HepG2 (cell line): Measurements from ENCODE around the gene NTM. TPM values are rescaled to one million over a fixed set of nuclear protein-coding genes. Genes with fewer than 3 reads are reported as not detected.

Source experiments
- ATAC-seq: fragments of 200-7000 bp; cut with Tn5 transposase; 3 replicates; pipeline ENCODE4 v1.9.1; 2020; ENCODE audit warnings: mild to moderate bottlenecking, moderate library complexity
- BruUV-seq: library from RNA; stranded (reverse); fragments of 400-500 nt; replicated peaks from 2 replicates; lab custom pipeline; 2021; lab: Mats Ljungman, UMichigan
- CTCF ChIA-PET: fragments of 300-600 bp; formaldehyde crosslinking; extraction: SDS; loops from one replicate; lab custom pipeline; 2021; ENCODE audit warnings: low total read pairs, inconsistent platforms, low intra/inter-chr PET ratio; lab: Yijun Ruan, JAX
- POLR2A ChIA-PET: fragments of 350-600 bp; sonication (Branson Sonifier 250); formaldehyde crosslinking; loops from one replicate; lab custom pipeline; 2020; ENCODE audit warnings: antibody characterized with exemption, inconsistent platforms; lab: Yijun Ruan, JAX
- DNase-seq: peaks from one replicate; pipeline ENCODE4 v3.0.0-alpha.2; 2015; ENCODE audit warnings: low spot score
- FAIRE-seq: peaks from 3 replicates; lab custom pipeline; 2011; peaks lifted over from hg19 to GRCh38; lab: Jason Lieb, UNC
- H2AFZ ChIP-seq: one replicate; pipeline ENCODE4 v1.6.1; 2011; ENCODE audit warnings: low read length, inconsistent platforms
- H3K27ac ChIP-seq: fragments of 300-600 bp; 3 replicates; pipeline ENCODE4 v1.8.0; 2011; ENCODE audit warnings: mixed run types, mild to moderate bottlenecking, mixed read lengths, low read length, inconsistent platforms; ENCODE audit not compliant: insufficient read depth; ENCODE audit errors: extremely low read length
- H3K27me3 ChIP-seq, 2 experiments: fragments of 200-600 bp in 1 of 2; 2 replicates in 1 of 2; 3 replicates in 1 of 2; pipeline versions ENCODE4 v1.6.0 to v1.8.0; 2011; ENCODE audit warnings: low read length in 2 of 2, mild to moderate bottlenecking in 2 of 2, moderate library complexity in 2 of 2, inconsistent platforms in 1 of 2; ENCODE audit not compliant: insufficient read depth in 2 of 2, control insufficient read depth in 1 of 2
- H3K36me3 ChIP-seq, 2 experiments: fragments of 200-600 bp in 1 of 2; replicated peaks in 1 of 2; 2 replicates in 1 of 2; 3 replicates in 1 of 2; pipeline versions ENCODE4 v1.5.1 to v1.8.0; 2011; ENCODE audit warnings: low read length in 2 of 2, inconsistent platforms in 1 of 2; ENCODE audit not compliant: insufficient read depth in 2 of 2, control insufficient read depth in 1 of 2
- H3K4me1 ChIP-seq: 2 replicates; pipeline ENCODE4 v1.5.1; 2012; ENCODE audit warnings: low read length, inconsistent platforms; ENCODE audit not compliant: insufficient read depth
- H3K4me2 ChIP-seq: 2 replicates; pipeline ENCODE4 v1.6.0; 2011; ENCODE audit warnings: low read depth, low read length, inconsistent platforms
- H3K4me3 ChIP-seq, 3 experiments: fragments of 200-600 bp in 1 of 3; sonication (generic), shearing (Covaris generic) in 1 of 3; replicated peaks in 1 of 3; 2 replicates each; pipeline ENCODE4 v1.5.1; 2011 to 2016; ENCODE audit warnings: low read length in 3 of 3, inconsistent platforms in 2 of 3, low read depth in 2 of 3, mild to moderate bottlenecking in 2 of 3, control low read depth in 1 of 3, mixed read lengths in 1 of 3; ENCODE audit not compliant: insufficient read depth in 1 of 3
- H3K79me2 ChIP-seq: one replicate; pipeline ENCODE4 v1.6.1; 2011; ENCODE audit warnings: low read length, inconsistent platforms; ENCODE audit not compliant: insufficient read depth
- H3K9ac ChIP-seq: 2 replicates; pipeline ENCODE4 v1.6.0; 2011; ENCODE audit warnings: mild to moderate bottlenecking, low read depth, low read length, inconsistent platforms; ENCODE audit not compliant: insufficient read depth
- H3K9me3 ChIP-seq: 2 replicates; pipeline ENCODE4 v1.5.1; 2012; ENCODE audit warnings: mild to moderate bottlenecking, low read length
- H4K20me1 ChIP-seq: 2 replicates; pipeline ENCODE4 v1.6.0; 2011; ENCODE audit warnings: inconsistent platforms, mild to moderate bottlenecking, low read length, moderate library complexity; ENCODE audit not compliant: insufficient read depth
- AHR ChIP-seq: IDR thresholded peaks from 2 replicates; pipeline ENCODE4 v1.6.1; 2018; ENCODE audit warnings: missing genetic modification reagents, missing compliant biosample characterization
- ARHGAP35 ChIP-seq: sonication (generic); formaldehyde crosslinking; IDR thresholded peaks from 2 replicates; pipeline ENCODE4 v1.9.0; 2022; ENCODE audit warnings: mild to moderate bottlenecking, inconsistent platforms, moderate library complexity, missing genetic modification reagents, borderline replicate concordance
- CBX2 ChIP-seq, 2 experiments: fragments of 200-600 bp in 1 of 2; sonication (generic); formaldehyde crosslinking in 1 of 2; IDR thresholded peaks; 2 replicates each; pipeline versions ENCODE4 v1.7.0 to v1.8.1; 2018 to 2022; ENCODE audit warnings: low read depth in 2 of 2, low read length in 1 of 2, mild to moderate bottlenecking in 1 of 2, missing genetic modification reagents in 1 of 2
- CEBPG ChIP-seq: IDR thresholded peaks from 2 replicates; pipeline ENCODE4 v1.6.1; 2016
- HNF4G ChIP-seq, 2 experiments: sonication (generic) in 1 of 2; formaldehyde crosslinking in 1 of 2; IDR thresholded peaks; 2 replicates each; pipeline versions ENCODE4 v1.4.0 to v1.6.1; 2011 to 2020; ENCODE audit warnings: borderline replicate concordance in 2 of 2, low read depth in 2 of 2, mild to moderate bottlenecking in 2 of 2, low read length in 1 of 2, missing genetic modification reagents in 1 of 2, moderate library complexity in 1 of 2
- MAFF ChIP-seq: IDR thresholded peaks from 2 replicates; pipeline ENCODE4 v1.6.1; 2011; ENCODE audit warnings: low read depth, low read length, improper control_type of control experiment
- MAFK ChIP-seq, 2 experiments: IDR thresholded peaks in 1 of 2; conservative IDR thresholded peaks in 1 of 2; 2 replicates each; pipeline ENCODE4 v1.6.1; 2011; ENCODE audit warnings: improper control_type of control experiment in 2 of 2, low read length in 2 of 2
- MBD4 ChIP-seq: IDR thresholded peaks from 2 replicates; pipeline ENCODE4 v1.6.1; 2012; ENCODE audit warnings: low read length, inconsistent platforms, borderline replicate concordance
- NFYB ChIP-seq: sonication (generic); formaldehyde crosslinking; IDR thresholded peaks from 2 replicates; pipeline ENCODE4 v1.4.0; 2020; ENCODE audit warnings: missing genetic modification reagents
- STAT5B ChIP-seq: sonication (generic); formaldehyde crosslinking; IDR thresholded peaks from 2 replicates; pipeline ENCODE4 v1.4.0; 2020; ENCODE audit warnings: missing genetic modification reagents
- ZBTB26 ChIP-seq: IDR thresholded peaks from 2 replicates; pipeline ENCODE4 v1.6.1; 2016; ENCODE audit warnings: missing compliant biosample characterization, missing genetic modification reagents, borderline replicate concordance
- ZFP82 ChIP-seq: sonication (generic); formaldehyde crosslinking; IDR thresholded peaks from 2 replicates; pipeline ENCODE4 v1.5.1; 2020; ENCODE audit warnings: mild to moderate bottlenecking, missing genetic modification reagents, borderline replicate concordance
- ZSCAN29 ChIP-seq: sonication (generic); formaldehyde crosslinking; conservative IDR thresholded peaks from 2 replicates; pipeline ENCODE4 v1.4.0; 2020; ENCODE audit warnings: mild to moderate bottlenecking, missing genetic modification reagents
- WGBS: methylation state at CpG from one replicate; pipeline ENCODE4 v1.1.6; 2017; ENCODE audit warnings: low lambda C conversion rate; 5-methylcytosine and 5-hydroxymethylcytosine counted together
- in situ Hi-C: cut with HindIII; loops from 2 replicates; pipeline ENCODE4 v1.10.0; 2017; ENCODE audit warnings: low pct_unique_long_range_greater_than_20kb; ENCODE audit not compliant: extremely low pct_ligation_motif_present
- intact Hi-C: fragments of 100-400 bp; cut with micrococcal nuclease; formaldehyde crosslinking; loops from one replicate; pipeline ENCODE4 v1.10.0; 2022; ENCODE audit not compliant: unreplicated experiment
- polyA plus RNA-seq, 8 experiments: library from polyadenylated mRNA; depleted of rRNA in 3 of 8; stranded (reverse) in 7 of 8; unstranded in 1 of 8; fragments of >200 nt; fragmentation: Illumina TruSeq in 4 of 8; extraction: Trizol in 4 of 8; gene quantifications; 2 replicates each; pipeline versions ENCODE4 v1.2.1 to v1.2.3, GENCODE V29; 2011 to 2016; ENCODE audit warnings: low read depth in 4 of 8, missing spikeins in 1 of 8, mixed read lengths in 1 of 8; ENCODE audit not compliant: insufficient read depth in 1 of 8
- total RNA-seq, 5 experiments: library from RNA; depleted of rRNA; stranded (reverse); fragments of >200 nt; fragmentation: Illumina TruSeq; extraction: Trizol; gene quantifications; 2 replicates each; pipeline ENCODE4 v1.2.3, GENCODE V29; 2016; ENCODE audit warnings: low read depth in 1 of 5
- TF ChIP-seq, protein P1 (sequence below): sonication (generic); formaldehyde crosslinking; IDR thresholded peaks from 2 replicates; pipeline ENCODE4 v1.9.0; 2022; ENCODE audit warnings: low read depth, missing genetic modification reagents
- TF ChIP-seq, protein P2 (sequence below): sonication (generic); formaldehyde crosslinking; IDR thresholded peaks from 2 replicates; pipeline ENCODE4 v1.4.0; 2020; ENCODE audit warnings: missing genetic modification reagents

The NTM gene
- total and polyA plus RNA-seq, 2 of the 13 experiments (the other 11 are each of a cell fraction or from before 2014, with no cell fraction given), result not detected

GRCh38 chr11:131549099-131549498 is 178.7 kb downstream of the NTM start:
- CTCF ChIA-PET, result no interaction called here
- no peaks in the 10 kb centered on the region for H3K9me3 ChIP-seq
- POLR2A ChIA-PET, result no interaction called here
- H3K4me3 ChIP-seq, result no peak overlapping the region
- in situ Hi-C loops (no loop called here), intact Hi-C loops (no loop called here)
- 0% methylated on average over 2 of the region's 2 CpGs for WGBS
- peaks cover 1 to 15% of the 10 kb centered on the region in 2 experiments; a peak in 2 of 5 replicates for H3K27me3 ChIP-seq
- no TSS peak for BruUV-seq
- ATAC-seq (no peak), FAIRE-seq (no peak), DNase-seq (no peak)
- H2AFZ ChIP-seq, result no peak overlapping the region
- H3K9ac ChIP-seq, result no peak overlapping the region
- no peak overlapping the region for H3K27ac ChIP-seq
- no peaks in the 10 kb centered on the region for H3K4me1 ChIP-seq
- H3K36me3 ChIP-seq, result no peaks in the 10 kb centered on the region
- H4K20me1 ChIP-seq, result no peaks in the 10 kb centered on the region
- TF ChIP-seq AHR (CRISPR knock-in tag) (no peak), MAFF (peak; percentile 85), ZFP82 (no peak), MAFK (conservative IDR thresholded peaks at IDR 0.05 in 1 of 2, IDR thresholded peaks at IDR 0.05 in 1 of 2; ENCODE audit: low read length in 2 of 2) (peak; percentile 79 to 90)
- TF ChIP-seq, protein P1, sequence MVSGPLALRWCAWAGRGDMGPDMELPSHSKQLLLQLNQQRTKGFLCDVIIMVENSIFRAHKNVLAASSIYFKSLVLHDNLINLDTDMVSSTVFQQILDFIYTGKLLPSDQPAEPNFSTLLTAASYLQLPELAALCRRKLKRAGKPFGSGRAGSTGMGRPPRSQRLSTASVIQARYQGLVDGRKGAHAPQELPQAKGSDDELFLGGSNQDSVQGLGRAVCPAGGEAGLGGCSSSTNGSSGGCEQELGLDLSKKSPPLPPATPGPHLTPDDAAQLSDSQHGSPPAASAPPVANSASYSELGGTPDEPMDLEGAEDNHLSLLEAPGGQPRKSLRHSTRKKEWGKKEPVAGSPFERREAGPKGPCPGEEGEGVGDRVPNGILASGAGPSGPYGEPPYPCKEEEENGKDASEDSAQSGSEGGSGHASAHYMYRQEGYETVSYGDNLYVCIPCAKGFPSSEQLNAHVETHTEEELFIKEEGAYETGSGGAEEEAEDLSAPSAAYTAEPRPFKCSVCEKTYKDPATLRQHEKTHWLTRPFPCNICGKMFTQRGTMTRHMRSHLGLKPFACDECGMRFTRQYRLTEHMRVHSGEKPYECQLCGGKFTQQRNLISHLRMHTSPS (CRISPR knock-in tag), result no peak
- no peaks in the 10 kb centered on the region for H3K79me2 ChIP-seq
- no peak overlapping the region for H3K4me2 ChIP-seq

DNA sequence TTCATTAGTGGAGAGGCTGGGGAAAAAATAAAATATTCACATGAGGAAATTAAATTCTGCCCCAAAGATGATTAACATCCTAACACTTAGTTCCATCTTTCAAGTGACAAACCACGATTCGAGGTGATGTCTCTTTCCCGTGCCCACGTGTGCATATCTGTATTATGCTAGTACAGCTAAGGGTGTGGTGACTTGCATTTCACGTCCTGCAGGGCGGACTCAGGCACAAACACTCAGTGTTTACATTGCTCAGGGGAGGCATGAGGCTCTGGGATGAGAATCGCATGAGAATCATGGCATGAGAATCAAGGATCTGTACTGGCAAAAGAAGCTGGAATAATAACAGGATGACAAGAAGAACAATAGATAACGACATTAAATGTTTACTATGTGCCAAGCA is 179.4 kb downstream of the NTM start:
- Histone ChIP-seq H3K4me3 (no peak overlapping the region), H3K4me2 (no peak overlapping the region), H3K9ac (no peak overlapping the region), H3K9me3 (no peaks in the 10 kb centered on the region), H3K4me1 (no peaks in the 10 kb centered on the region), H3K36me3 (no peaks in the 10 kb centered on the region), H3K27me3 (peaks cover 1 to 15% of the 10 kb centered on the region in 2 experiments; a peak in 2 of 5 replicates), H3K79me2 (no peaks in the 10 kb centered on the region), H4K20me1 (no peaks in the 10 kb centered on the region), H2AFZ (no peak overlapping the region), H3K27ac (no peak overlapping the region)
- CTCF ChIA-PET, result no interaction called here
- BruUV-seq, result no TSS peak
- intact Hi-C loops, result no loop called here
- FAIRE-seq (no peak), ATAC-seq (no peak), DNase-seq (no peak)
- in situ Hi-C loops, result no loop called here
- POLR2A ChIA-PET, result no interaction called here
- 4% methylated on average over 8 of the region's 8 CpGs for WGBS
- no peak for TF ChIP-seq ZBTB26
- no peak for TF ChIP-seq ARHGAP35 (CRISPR knock-in tag)
- TF ChIP-seq, protein P2, sequence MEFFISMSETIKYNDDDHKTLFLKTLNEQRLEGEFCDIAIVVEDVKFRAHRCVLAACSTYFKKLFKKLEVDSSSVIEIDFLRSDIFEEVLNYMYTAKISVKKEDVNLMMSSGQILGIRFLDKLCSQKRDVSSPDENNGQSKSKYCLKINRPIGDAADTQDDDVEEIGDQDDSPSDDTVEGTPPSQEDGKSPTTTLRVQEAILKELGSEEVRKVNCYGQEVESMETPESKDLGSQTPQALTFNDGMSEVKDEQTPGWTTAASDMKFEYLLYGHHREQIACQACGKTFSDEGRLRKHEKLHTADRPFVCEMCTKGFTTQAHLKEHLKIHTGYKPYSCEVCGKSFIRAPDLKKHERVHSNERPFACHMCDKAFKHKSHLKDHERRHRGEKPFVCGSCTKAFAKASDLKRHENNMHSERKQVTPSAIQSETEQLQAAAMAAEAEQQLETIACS (CRISPR knock-in tag), result no peak
- TF ChIP-seq STAT5B, result no peak
- no peak for TF ChIP-seq CEBPG
- no peak for TF ChIP-seq CBX2 (IDR thresholded peaks at IDR 0.05; ENCODE audit: low read depth, low read length)
- TF ChIP-seq CBX2 (CRISPR knock-in tag; IDR thresholded peaks at IDR 0.05; ENCODE audit: low read depth), result no peak
- no peak for TF ChIP-seq HNF4G (IDR thresholded peaks at IDR 0.05; ENCODE audit: borderline replicate concordance, low read depth, low read length)
- TF ChIP-seq HNF4G (CRISPR knock-in tag; IDR thresholded peaks at IDR 0.05; ENCODE audit: borderline replicate concordance, low read depth), result no peak
- TF ChIP-seq NFYB (CRISPR knock-in tag), result no peak
- no peak for TF ChIP-seq MBD4
- no peak for TF ChIP-seq ZSCAN29 (CRISPR knock-in tag)
